Sigmoid colon (tissue), 7 donors: ENCODE results near the gene GTF3C5. TPM values are rescaled to one million over a fixed set of nuclear protein-coding genes. Genes with fewer than 3 reads are reported as not detected.
A peak's percentile ranks its signal among the peaks of the same experiment; 100 is the strongest.

Source experiments
- DNase-seq: peaks from one replicate; pipeline ENCODE4 v3.0.0-alpha.2; 2019
- H3K27ac ChIP-seq, 4 donors: fragments of 200-600 bp; sonication (generic); one replicate each; pipeline ENCODE4 v1.5.1; 2016 to 2019; ENCODE audit warnings: mild to moderate bottlenecking in 1 of 4
- H3K27me3 ChIP-seq, 3 donors: fragments of 200-600 bp; sonication (generic); one replicate each; pipeline ENCODE4 v1.5.1; 2019; ENCODE audit warnings: mild to moderate bottlenecking in 1 of 3
- H3K36me3 ChIP-seq, 4 donors: fragments of 200-600 bp; sonication (generic); one replicate each; pipeline ENCODE4 v1.5.1; 2016 to 2019
- H3K4me1 ChIP-seq, 4 donors: fragments of 200-600 bp; sonication (generic); one replicate each; pipeline ENCODE4 v1.5.1; 2017 to 2019
- H3K4me3 ChIP-seq, 4 donors: fragments of 200-600 bp; sonication (generic); one replicate each; pipeline ENCODE4 v1.5.1; 2017 to 2019; ENCODE audit warnings: mild to moderate bottlenecking in 2 of 4, moderate library complexity in 1 of 4
- H3K9me3 ChIP-seq, 4 donors: fragments of 200-600 bp in 3 of 4; sonication (generic) in 3 of 4; one replicate each; pipeline versions ENCODE4 v1.5.1 to v1.6.1; 2013 to 2019
- EP300 ChIP-seq, 4 donors: sonication (generic); formaldehyde crosslinking; IDR thresholded peaks; one replicate each; pipeline ENCODE4 v1.6.1; 2017; ENCODE audit warnings: antibody characterized with exemption in 4 of 4
- POLR2A ChIP-seq, 2 donors: fragments of 450-650 bp; IDR thresholded peaks; one replicate each; pipeline ENCODE4 v1.6.1; 2016; ENCODE audit warnings: antibody characterized with exemption in 2 of 2, mild to moderate bottlenecking in 2 of 2, moderate library complexity in 2 of 2
- POLR2AphosphoS5 ChIP-seq, 4 donors: sonication (generic); formaldehyde crosslinking; IDR thresholded peaks; one replicate each; pipeline ENCODE4 v1.6.1; 2017; ENCODE audit warnings: antibody characterized with exemption in 4 of 4
- WGBS, 2 donors: extraction: QIAGEN DNeasy Blood & Tissue Kit; methylation state at CpG; one replicate each; pipeline ENCODE4 v1.1.7; 2013; 5-methylcytosine and 5-hydroxymethylcytosine counted together
- intact Hi-C: fragments of 100-400 bp; cut with DNase I; formaldehyde crosslinking; loops from one replicate; pipeline ENCODE4 v1.15.1; 2023
- polyA plus RNA-seq, 3 donors: library from polyadenylated mRNA; stranded (reverse); fragments of 200-250 nt; gene quantifications; one replicate each; pipeline ENCODE4 v1.2.3, GENCODE V29; 2013
- total RNA-seq, 4 donors: library from RNA; depleted of rRNA; stranded (reverse); fragments of >200 nt; gene quantifications; one replicate each; pipeline ENCODE4 v1.1.0, GENCODE V29; 2016
- TF ChIP-seq, protein P1 (sequence below), 4 experiments: fragments of 450-650 bp in 3 of 4; fragments of 200-600 bp in 1 of 4; IDR thresholded peaks; one replicate each; pipeline ENCODE4 v1.5.1; 2016 to 2019; ENCODE audit warnings: antibody characterized with exemption in 4 of 4, mild to moderate bottlenecking in 3 of 4, moderate library complexity in 2 of 4
- donor health status: healthy with polysubstance abuse.
- donor health status: Bipolar disorder and iron deficiency.
- donor health status: healthy.

The GTF3C5 gene
- total and polyA plus RNA-seq, 7 donors = 25.8 to 52.7 (median 47.1) TPM

DNA sequence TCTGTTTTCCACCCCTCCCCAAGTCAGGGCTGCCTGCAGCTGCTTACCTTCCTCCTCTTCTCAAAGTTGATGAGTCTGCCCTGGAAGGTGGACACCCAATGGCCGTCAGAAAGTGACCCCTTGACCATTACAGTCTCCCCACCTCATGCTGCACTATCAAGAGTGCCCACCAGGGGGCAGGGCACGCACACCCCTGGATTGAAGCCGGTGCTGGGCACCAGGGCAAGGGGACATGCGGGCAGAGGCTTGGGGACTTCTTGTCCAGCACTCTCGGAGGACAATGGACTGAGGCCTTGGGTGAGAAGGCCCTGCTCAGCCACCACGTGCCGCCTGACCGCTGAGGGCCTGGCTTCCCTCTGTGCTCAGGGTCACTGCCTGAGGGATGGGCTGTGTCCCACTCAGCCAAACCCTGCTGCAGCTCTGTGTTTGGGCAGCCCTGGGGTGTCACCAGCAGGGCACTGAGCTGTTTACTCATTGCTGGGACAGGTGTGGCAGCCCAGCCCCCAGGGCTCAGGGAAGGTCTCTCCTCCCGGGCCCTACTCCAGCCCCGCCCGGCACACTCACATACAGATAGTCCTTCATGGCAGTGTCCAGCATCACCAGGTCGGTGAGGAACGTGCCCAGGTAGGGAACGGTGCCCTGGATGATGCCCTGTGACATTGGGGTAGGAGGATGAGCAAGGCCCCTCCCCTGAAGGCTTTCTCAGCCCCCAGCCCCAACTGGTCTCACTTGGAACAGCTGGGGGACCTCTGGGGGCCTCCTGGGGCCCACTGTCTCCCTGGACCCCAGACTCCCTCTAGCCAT, 72.6 kb downstream of the GTF3C5 start:
- H3K27me3 ChIP-seq = no peaks in the 10 kb centered on the region
- no peak for TF ChIP-seq POLR2A (IDR thresholded peaks at IDR 0.05)
- TF ChIP-seq, protein P1, sequence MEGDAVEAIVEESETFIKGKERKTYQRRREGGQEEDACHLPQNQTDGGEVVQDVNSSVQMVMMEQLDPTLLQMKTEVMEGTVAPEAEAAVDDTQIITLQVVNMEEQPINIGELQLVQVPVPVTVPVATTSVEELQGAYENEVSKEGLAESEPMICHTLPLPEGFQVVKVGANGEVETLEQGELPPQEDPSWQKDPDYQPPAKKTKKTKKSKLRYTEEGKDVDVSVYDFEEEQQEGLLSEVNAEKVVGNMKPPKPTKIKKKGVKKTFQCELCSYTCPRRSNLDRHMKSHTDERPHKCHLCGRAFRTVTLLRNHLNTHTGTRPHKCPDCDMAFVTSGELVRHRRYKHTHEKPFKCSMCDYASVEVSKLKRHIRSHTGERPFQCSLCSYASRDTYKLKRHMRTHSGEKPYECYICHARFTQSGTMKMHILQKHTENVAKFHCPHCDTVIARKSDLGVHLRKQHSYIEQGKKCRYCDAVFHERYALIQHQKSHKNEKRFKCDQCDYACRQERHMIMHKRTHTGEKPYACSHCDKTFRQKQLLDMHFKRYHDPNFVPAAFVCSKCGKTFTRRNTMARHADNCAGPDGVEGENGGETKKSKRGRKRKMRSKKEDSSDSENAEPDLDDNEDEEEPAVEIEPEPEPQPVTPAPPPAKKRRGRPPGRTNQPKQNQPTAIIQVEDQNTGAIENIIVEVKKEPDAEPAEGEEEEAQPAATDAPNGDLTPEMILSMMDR (IDR thresholded peaks at IDR 0.05) = peak; percentile 86 to 99 (median 98)
- no peak for TF ChIP-seq EP300 (IDR thresholded peaks at IDR 0.05)
- peak in 2 of 4 donors; percentile 12 to 28 for TF ChIP-seq POLR2AphosphoS5 (IDR thresholded peaks at IDR 0.05)
- peaks cover 77 to 97% (median 83%) of the 10 kb centered on the region in 4 donors for H3K36me3 ChIP-seq
- intact Hi-C loops = loop anchor here (1.0 kb wide), 1 partner anchor 41 kb away; no protein-coding TSS in a partner anchor
- no peak overlapping the region for H3K4me3 ChIP-seq
- peak; percentile 82 for DNase-seq
- no peaks in the 10 kb centered on the region for H3K9me3 ChIP-seq
- no peak overlapping the region for H3K27ac ChIP-seq
- 20 to 53% methylated on average over 14 of the region's 14 CpGs for WGBS, 2 donors
- H3K4me1 ChIP-seq = no peaks in the 10 kb centered on the region

DNA sequence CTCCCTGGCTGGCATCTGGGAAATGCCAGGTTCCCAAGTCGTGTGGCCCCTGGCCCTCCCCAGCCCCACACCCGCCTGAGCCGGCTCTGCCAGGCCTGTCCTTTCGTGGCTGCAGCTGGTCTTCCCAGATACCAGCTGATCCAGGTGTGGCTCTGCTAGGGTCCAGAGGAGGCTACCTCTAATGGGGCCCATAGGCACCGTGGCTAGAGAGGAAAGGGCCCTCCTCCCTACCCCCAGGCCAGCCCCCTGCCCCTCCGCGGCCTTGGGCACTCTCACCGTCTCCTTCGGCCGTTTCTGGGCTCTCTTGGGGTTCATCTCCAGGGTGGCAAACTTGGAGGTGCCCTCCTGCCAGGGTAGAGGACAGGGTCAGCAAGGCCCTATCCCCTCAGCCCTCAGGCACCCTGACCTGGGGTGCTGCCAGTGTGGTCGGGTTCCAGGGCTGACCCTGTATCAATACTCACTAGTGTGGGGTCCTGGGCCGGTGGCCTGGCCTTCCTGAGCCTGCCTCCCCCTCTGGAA, 73.2 kb downstream of the GTF3C5 start:
- 72 to 87% methylated on average over 12 of the region's 12 CpGs for WGBS, 2 donors
- intact Hi-C loops = loop anchor here (1.0 kb wide), 1 partner anchor 40 kb away; no protein-coding TSS in a partner anchor
- TF ChIP-seq POLR2AphosphoS5 (IDR thresholded peaks at IDR 0.05) (no peak), EP300 (IDR thresholded peaks at IDR 0.05) (no peak), POLR2A (IDR thresholded peaks at IDR 0.05) (no peak)
- TF ChIP-seq, protein P1 (IDR thresholded peaks at IDR 0.05) = no peak
- Histone ChIP-seq H3K27me3 (no peaks in the 10 kb centered on the region), H3K4me1 (no peaks in the 10 kb centered on the region), H3K9me3 (no peaks in the 10 kb centered on the region), H3K27ac (no peak overlapping the region), H3K4me3 (no peak overlapping the region), H3K36me3 (peaks cover 72 to 97% (median 83%) of the 10 kb centered on the region in 4 donors)
- peak; percentile 57 for DNase-seq

DNA sequence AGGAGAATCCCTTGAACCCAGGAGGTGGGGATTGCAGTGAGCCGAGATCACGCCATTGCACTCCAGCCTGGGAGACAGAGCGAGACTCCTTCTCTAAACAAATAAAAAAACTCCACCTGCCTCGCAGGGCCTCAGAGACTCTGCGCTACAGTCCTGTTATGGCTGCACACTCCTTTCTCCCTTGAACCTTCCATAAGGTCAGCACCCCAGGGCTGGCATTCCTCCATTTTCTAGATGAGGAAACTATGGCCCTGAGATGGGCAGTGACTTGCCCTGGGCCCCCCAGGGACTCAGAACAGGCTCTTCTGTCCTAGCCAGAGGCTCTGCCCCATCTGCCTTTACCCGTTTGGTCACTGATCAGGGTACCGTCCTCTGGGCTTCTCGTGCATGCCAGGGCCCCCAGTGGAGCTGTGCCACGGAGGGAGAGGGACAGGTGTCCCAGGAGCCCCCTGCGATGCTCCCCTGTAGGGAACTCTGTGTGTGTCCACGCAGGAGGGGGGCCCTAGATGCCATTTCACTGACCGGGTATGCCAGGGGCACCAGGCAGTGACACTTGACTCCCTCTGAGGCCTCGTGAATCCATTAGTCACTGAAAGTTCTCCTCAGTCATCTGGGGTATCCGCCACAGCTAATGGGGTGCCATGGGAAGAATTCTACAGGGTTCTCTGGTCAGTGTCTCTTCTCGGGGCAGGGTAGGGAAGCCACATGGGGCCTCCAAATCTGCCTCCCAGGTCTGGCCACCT, 74.1 kb downstream of the GTF3C5 start:
- Histone ChIP-seq H3K27me3 (no peaks in the 10 kb centered on the region), H3K27ac (no peak overlapping the region), H3K9me3 (no peaks in the 10 kb centered on the region), H3K4me1 (no peaks in the 10 kb centered on the region), H3K4me3 (no peak overlapping the region), H3K36me3 (peaks cover 72 to 97% (median 85%) of the 10 kb centered on the region in 4 donors)
- no peak for TF ChIP-seq POLR2A (IDR thresholded peaks at IDR 0.05)
- intact Hi-C loops = no loop called here
- peak; percentile 61 for DNase-seq
- 87% methylated on average over 15 of the region's 15 CpGs for WGBS, 2 donors

DNA sequence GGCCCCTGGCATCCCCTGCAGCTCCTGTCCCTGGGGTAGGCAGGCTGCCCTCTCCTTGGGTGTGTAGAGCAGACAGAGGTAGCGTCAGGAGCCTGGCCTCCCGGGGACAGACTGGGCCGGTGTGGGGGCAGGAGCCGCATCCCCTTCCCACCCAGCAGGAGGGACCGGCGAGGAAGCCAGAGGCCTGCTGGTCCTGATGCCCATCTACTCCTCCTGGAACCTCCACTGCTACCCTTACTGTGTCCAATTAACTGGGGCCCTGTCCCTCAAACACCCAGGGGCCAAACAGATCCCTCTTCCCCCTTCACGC, 74.6 kb downstream of the GTF3C5 start:
- Histone ChIP-seq H3K4me1 (no peaks in the 10 kb centered on the region), H3K27me3 (no peaks in the 10 kb centered on the region), H3K4me3 (no peak overlapping the region), H3K36me3 (peaks cover 69 to 97% (median 84%) of the 10 kb centered on the region in 4 donors), H3K27ac (no peak overlapping the region), H3K9me3 (no peaks in the 10 kb centered on the region)
- TF ChIP-seq POLR2AphosphoS5 (IDR thresholded peaks at IDR 0.05) (no peak), EP300 (IDR thresholded peaks at IDR 0.05) (no peak), POLR2A (IDR thresholded peaks at IDR 0.05) (no peak)
- TF ChIP-seq, protein P1 (IDR thresholded peaks at IDR 0.05) = no peak
- peak; percentile 53 for DNase-seq
- 96% methylated on average over 7 of the region's 7 CpGs for WGBS, 2 donors
- intact Hi-C loops = no loop called here
